ENCODE measurements around the gene KRTAP25-1. TPM values are rescaled to one million over a fixed set of nuclear protein-coding genes. Genes with fewer than 3 reads are reported as not detected.

KRTAP25-1 gene
- total and polyA plus RNA-seq, 5 experiments from 2014 or later, result not detected

GRCh38 chr21:30282850-30283249, 6.5 kb downstream of the KRTAP25-1 start, which contains the start of gene KRTAP24-1:
Gene KRTAP24-1, minus strand, starts transcription at chr21:30282950. Its CDS starts 18 bp downstream, at chr21:30282932.
- Mint-ChIP-seq H3K36me3 (no peaks in the 10 kb centered on the region), H3K27ac (no peak within 1 kb of the TSS), H3K9me3 (no peaks in the 10 kb centered on the region), H3K27me3 (peaks cover 0 to 10% (median 2%) of the 10 kb centered on the region in 5 donors), H3K4me3 (no peak within 1 kb of the TSS), H3K4me1 (no peaks in the 10 kb centered on the region)
- DNase-seq (no peak), ATAC-seq (no peak)
- POLR2A ChIA-PET, result no interaction called here

DNA sequence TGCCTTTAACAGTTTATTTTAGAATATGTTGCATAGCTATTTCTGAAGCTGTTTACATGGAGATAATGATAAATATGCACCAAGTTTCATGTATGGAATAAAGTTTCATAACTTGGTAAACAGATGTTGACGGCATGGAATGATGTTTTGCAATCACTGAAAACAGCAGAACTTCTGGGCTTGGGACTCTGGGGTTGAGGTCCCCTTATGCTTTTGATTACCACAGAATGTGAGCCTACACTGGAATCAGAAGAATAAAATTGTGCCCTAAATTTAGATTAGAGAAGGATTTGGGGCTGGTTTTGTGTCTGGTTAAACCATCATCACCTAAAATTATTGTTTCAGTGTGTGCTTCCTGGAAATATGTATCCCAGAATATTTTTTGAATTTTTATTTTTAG, 17.7 kb downstream of the KRTAP25-1 start:
- Mint-ChIP-seq H3K4me3 (no peak overlapping the region), H3K36me3 (peaks cover 0 to 6% (median 0%) of the 10 kb centered on the region in 3 donors), H3K27me3 (peaks cover 0 to 8% (median 5%) of the 10 kb centered on the region in 5 donors), H3K4me1 (no peaks in the 10 kb centered on the region), H3K9me3 (peaks cover 0 to 6% (median 2%) of the 10 kb centered on the region in 9 donors), H3K27ac (no peak overlapping the region)
- DNase-seq (no peak), ATAC-seq (no peak)
- POLR2A ChIA-PET, result no interaction called here

GRCh38 chr21:30271156-30271555, 18.2 kb downstream of the KRTAP25-1 start:
- ATAC-seq, result no peak
- DNase-seq, result no peak
- H3K27me3 Mint-ChIP-seq, result peaks cover 0 to 8% (median 5%) of the 10 kb centered on the region in 5 donors
- POLR2A ChIA-PET, result no interaction called here
- peaks cover 0 to 11% (median 0%) of the 10 kb centered on the region in 3 donors for H3K36me3 Mint-ChIP-seq
- H3K4me1 Mint-ChIP-seq, result no peaks in the 10 kb centered on the region
- no peak overlapping the region for H3K4me3 Mint-ChIP-seq
- peaks cover 0 to 6% (median 4%) of the 10 kb centered on the region in 9 donors for H3K9me3 Mint-ChIP-seq
- H3K27ac Mint-ChIP-seq, result no peak overlapping the region

DNA sequence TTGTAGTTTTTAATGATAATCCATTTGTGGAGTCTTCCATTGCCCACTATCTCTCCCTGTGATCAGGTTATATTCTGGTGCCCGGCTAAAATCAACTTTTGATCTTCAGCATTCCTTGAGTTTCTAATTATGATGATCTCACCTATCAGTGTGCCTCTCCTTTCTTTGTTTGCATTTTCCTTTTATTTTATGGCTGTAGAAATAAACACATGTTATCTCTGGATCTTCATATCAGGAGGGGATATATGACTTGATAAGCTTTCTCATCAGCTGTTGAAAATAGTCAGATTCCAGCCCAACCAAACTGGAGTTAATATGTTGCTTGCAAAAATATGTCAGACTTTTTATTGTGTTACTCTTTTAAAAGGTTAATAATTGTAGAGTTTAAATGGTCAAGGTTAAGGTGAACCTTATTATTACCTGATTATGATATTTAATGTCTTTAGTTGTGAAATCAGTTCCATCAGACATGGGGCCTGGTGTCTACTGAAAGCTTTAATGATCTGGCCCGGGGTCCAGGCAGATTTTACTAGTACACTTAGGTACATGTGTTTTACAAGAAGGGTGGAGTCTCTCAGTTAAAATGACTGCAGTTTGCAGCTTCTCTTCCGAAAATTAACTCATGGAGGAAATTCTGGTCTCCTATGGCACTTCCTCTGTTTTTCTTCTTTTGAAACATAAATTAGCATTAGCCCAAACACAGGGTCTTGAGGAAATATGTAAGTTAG, 19.3 kb downstream of the KRTAP25-1 start:
- no peak for ATAC-seq
- H3K27ac Mint-ChIP-seq, result no peak overlapping the region
- H3K4me3 Mint-ChIP-seq, result no peak overlapping the region

GRCh38 chr21:30268608-30269197, 20.6 kb downstream of the KRTAP25-1 start:
- no peak for DNase-seq
- Mint-ChIP-seq H3K9me3 (peaks cover 0 to 12% (median 8%) of the 10 kb centered on the region in 9 donors), H3K4me3 (no peak overlapping the region), H3K36me3 (peaks cover 0 to 16% (median 0%) of the 10 kb centered on the region in 3 donors), H3K4me1 (no peaks in the 10 kb centered on the region), H3K27me3 (peaks cover 0 to 9% (median 3%) of the 10 kb centered on the region in 5 donors), H3K27ac (no peak overlapping the region)
- no peak for ATAC-seq
- POLR2A ChIA-PET, result no interaction called here

More for the DNA sequence above, 19.3 kb downstream of the KRTAP25-1 start:
- POLR2A ChIA-PET, result no interaction called here
- Mint-ChIP-seq H3K27me3 (peaks cover 0 to 8% (median 5%) of the 10 kb centered on the region in 5 donors), H3K9me3 (peaks cover 0 to 12% (median 7%) of the 10 kb centered on the region in 9 donors), H3K36me3 (peaks cover 0 to 16% (median 0%) of the 10 kb centered on the region in 3 donors), H3K4me1 (no peaks in the 10 kb centered on the region)
- DNase-seq, result no peak

GRCh38 chr21:30257773-30258172, 31.5 kb downstream of the KRTAP25-1 start:
- H3K4me1 Mint-ChIP-seq, result no peaks in the 10 kb centered on the region
- no peaks in the 10 kb centered on the region for H3K36me3 Mint-ChIP-seq
- no peak for ATAC-seq
- DNase-seq, result no peak
- no peak overlapping the region for H3K4me3 Mint-ChIP-seq
- peaks cover 0 to 3% (median 0%) of the 10 kb centered on the region in 9 donors for H3K9me3 Mint-ChIP-seq
- POLR2A ChIA-PET, result no interaction called here
- peaks cover 0 to 3% (median 0%) of the 10 kb centered on the region in 5 donors for H3K27me3 Mint-ChIP-seq
- no peak overlapping the region for H3K27ac Mint-ChIP-seq

GRCh38 chr21:30256100-30256499, 33.2 kb downstream of the KRTAP25-1 start:
- POLR2A ChIA-PET, result no interaction called here
- ATAC-seq (no peak), DNase-seq (no peak)
- Mint-ChIP-seq H3K36me3 (no peaks in the 10 kb centered on the region), H3K4me3 (no peak overlapping the region), H3K9me3 (peaks cover 0 to 3% (median 0%) of the 10 kb centered on the region in 9 donors), H3K27me3 (peaks cover 0 to 3% (median 0%) of the 10 kb centered on the region in 5 donors), H3K27ac (peak overlapping the region in 1 of 10 donors; percentile 69), H3K4me1 (no peaks in the 10 kb centered on the region)

GRCh38 chr21:30255679-30256078, 33.6 kb downstream of the KRTAP25-1 start:
- DNase-seq (no peak), ATAC-seq (no peak)
- peaks cover 0 to 3% (median 0%) of the 10 kb centered on the region in 9 donors for H3K9me3 Mint-ChIP-seq
- no peaks in the 10 kb centered on the region for H3K36me3 Mint-ChIP-seq
- POLR2A ChIA-PET, result no interaction called here
- peaks cover 0 to 3% (median 0%) of the 10 kb centered on the region in 5 donors for H3K27me3 Mint-ChIP-seq
- H3K4me1 Mint-ChIP-seq, result no peaks in the 10 kb centered on the region
- no peak overlapping the region for H3K27ac Mint-ChIP-seq
- no peak overlapping the region for H3K4me3 Mint-ChIP-seq

DNA sequence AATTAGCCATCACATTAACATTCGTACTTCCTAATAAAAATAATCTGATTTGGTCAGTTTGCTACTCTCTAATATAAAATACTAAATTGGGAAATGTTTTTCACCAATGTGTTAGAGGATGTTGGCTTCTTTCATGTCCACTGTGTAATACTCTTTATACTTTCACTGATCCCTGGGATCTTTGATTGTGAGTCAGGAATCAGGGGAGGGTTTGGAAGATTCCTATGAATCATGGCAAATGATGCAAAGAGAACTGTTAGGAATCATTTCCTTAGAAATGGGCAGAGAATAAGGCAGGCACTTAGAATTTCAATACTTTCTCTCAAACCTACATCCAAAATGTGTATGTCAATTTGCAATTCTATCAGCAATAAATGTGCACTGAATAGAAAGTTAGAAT, 37.5 kb downstream of the KRTAP25-1 start:
- peaks cover 0 to 3% (median 0%) of the 10 kb centered on the region in 9 donors for H3K9me3 Mint-ChIP-seq
- no peak for DNase-seq
- no peak for ATAC-seq
- H3K27me3 Mint-ChIP-seq, result peaks cover 0 to 6% (median 0%) of the 10 kb centered on the region in 5 donors
- H3K4me1 Mint-ChIP-seq, result no peaks in the 10 kb centered on the region
- H3K27ac Mint-ChIP-seq, result no peak overlapping the region
- H3K36me3 Mint-ChIP-seq, result no peaks in the 10 kb centered on the region
- POLR2A ChIA-PET, result no interaction called here
- no peak overlapping the region for H3K4me3 Mint-ChIP-seq

DNA sequence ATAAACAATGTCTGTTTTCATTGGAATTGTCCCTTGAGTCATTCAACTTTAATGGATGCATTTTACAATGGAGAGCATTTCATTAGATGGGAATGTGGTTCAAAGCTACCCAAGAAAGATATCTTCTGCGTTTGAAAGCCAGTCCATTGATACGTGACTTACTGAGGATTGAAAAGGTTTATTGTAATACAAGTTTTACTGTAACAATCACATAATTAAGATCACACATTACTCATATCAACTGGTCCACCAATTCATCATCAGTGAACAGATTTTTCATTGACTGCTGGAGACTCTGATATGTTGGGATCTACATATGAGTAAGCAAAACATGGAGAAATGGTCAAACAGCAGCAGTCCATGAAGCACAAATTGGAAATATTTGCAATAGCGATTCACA, 39.4 kb downstream of the KRTAP25-1 start:
- no peak overlapping the region for H3K4me3 Mint-ChIP-seq
- no peak overlapping the region for H3K27ac Mint-ChIP-seq
- H3K4me1 Mint-ChIP-seq, result no peaks in the 10 kb centered on the region
- peaks cover 0 to 2% (median 0%) of the 10 kb centered on the region in 9 donors for H3K9me3 Mint-ChIP-seq
- peaks cover 0 to 7% (median 0%) of the 10 kb centered on the region in 5 donors for H3K27me3 Mint-ChIP-seq
- H3K36me3 Mint-ChIP-seq, result no peaks in the 10 kb centered on the region
- DNase-seq (no peak), ATAC-seq (no peak)
- POLR2A ChIA-PET, result no interaction called here

DNA sequence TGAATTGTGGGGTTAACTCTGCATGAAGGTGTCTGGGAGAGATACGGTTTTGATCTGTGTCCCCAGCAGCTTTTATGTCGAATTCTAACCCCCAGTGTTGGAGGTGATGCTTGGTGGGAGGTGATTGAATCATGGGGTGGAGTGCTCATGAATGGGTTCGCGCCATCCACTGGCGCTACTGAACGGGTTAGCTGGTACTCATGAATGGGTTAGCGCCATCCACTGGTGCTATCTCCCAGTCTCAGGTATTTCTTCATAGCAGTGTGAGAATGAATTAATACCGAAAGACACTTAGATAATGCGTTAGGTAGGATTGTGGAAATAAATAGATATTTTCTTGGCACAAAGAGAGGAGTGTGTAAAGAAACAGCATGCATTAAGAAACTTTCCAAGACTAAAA, 40.5 kb downstream of the KRTAP25-1 start:
- no peaks in the 10 kb centered on the region for H3K36me3 Mint-ChIP-seq
- no peak for DNase-seq
- H3K27ac Mint-ChIP-seq, result no peak overlapping the region
- POLR2A ChIA-PET, result no interaction called here
- no peak for ATAC-seq
- H3K9me3 Mint-ChIP-seq, result peaks cover 0 to 10% (median 0%) of the 10 kb centered on the region in 9 donors
- H3K27me3 Mint-ChIP-seq, result peaks cover 0 to 17% (median 0%) of the 10 kb centered on the region in 5 donors
- no peak overlapping the region for H3K4me3 Mint-ChIP-seq
- no peaks in the 10 kb centered on the region for H3K4me1 Mint-ChIP-seq

DNA sequence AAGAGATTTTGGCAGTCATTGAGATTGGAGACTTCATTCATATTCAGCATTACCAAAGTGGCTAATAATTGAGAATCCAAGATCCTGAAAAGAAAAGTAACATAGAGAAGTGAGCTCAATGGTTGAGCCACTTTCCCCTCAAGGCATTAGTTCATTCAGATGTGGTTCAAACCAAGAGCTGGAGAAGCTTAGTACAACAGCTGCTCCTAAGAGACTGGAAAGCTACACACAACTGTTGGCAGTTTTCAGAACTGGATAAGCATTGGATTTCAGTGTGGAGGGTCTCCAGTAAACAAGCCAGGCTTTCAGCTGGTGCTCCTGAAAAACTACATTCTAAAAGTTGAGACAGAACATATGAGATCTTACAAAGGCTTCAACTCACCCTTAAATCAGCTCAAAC, 44.3 kb downstream of the KRTAP25-1 start:
- DNase-seq, result no peak
- no peak for ATAC-seq
- POLR2A ChIA-PET, result no interaction called here
- H3K36me3 Mint-ChIP-seq, result no peaks in the 10 kb centered on the region
- no peak overlapping the region for H3K4me3 Mint-ChIP-seq
- peaks cover 0 to 17% (median 0%) of the 10 kb centered on the region in 5 donors for H3K27me3 Mint-ChIP-seq
- H3K9me3 Mint-ChIP-seq, result peaks cover 0 to 10% (median 0%) of the 10 kb centered on the region in 9 donors
- H3K4me1 Mint-ChIP-seq, result no peaks in the 10 kb centered on the region
- H3K27ac Mint-ChIP-seq, result no peak overlapping the region

DNA sequence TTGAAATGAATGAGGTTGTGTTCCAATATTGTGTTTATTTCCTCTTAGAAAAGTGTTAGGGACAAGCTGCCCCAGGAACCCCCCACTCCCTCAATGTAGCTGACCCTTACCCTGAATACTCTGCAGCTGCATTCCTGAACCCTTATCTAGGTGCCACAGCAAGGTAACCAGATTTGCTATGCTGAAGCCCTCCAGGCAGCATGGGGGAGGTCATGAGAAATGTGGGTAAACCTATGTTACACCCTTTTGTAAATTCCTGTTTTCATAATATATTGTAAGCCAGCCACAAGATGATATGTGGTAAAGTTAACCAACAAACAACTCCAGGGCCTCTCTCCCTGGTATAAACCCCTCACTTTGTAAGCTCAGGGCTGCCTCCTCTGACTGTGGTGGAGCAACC, 45.6 kb downstream of the KRTAP25-1 start:
- Mint-ChIP-seq H3K4me3 (no peak overlapping the region), H3K36me3 (no peaks in the 10 kb centered on the region), H3K4me1 (no peaks in the 10 kb centered on the region), H3K27me3 (peaks cover 0 to 12% (median 0%) of the 10 kb centered on the region in 5 donors), H3K9me3 (peaks cover 0 to 10% (median 0%) of the 10 kb centered on the region in 9 donors), H3K27ac (no peak overlapping the region)
- DNase-seq (no peak), ATAC-seq (no peak)
- POLR2A ChIA-PET, result interaction anchor here (0.6 kb wide), 1 partner anchor 95 kb away, joined by 3 read pairs; no protein-coding TSS in a partner anchor

Data from naive thymus-derived CD8-positive, alpha-beta T cell (primary cell).